ENCODE measurements around the gene NMNAT1. TPM values are rescaled to one million over a fixed set of nuclear protein-coding genes. Genes with fewer than 3 reads are reported as not detected.

NMNAT1 gene
- 1 to 10 TPM; 5.4 to 7.9 TPM for total RNA-seq
- 7.5 TPM for polyA plus RNA-seq (2013, experiment 1 of 2)
- polyA plus RNA-seq (2013, experiment 2 of 2) = 8.7 TPM
- long read RNA-seq, experiment 1, partial matches to known transcripts = 0 of 3 reads
- long read RNA-seq, experiment 1, other reads (novel, unspliced or antisense) = 3 of 3 reads
- long read RNA-seq, experiment 2, partial matches to known transcripts = 0 of 2 reads
- long read RNA-seq, experiment 2, other reads (novel, unspliced or antisense) = 1 of 2 reads
- long read RNA-seq, experiment 3, transcript NMNAT1-201 (5 exons, 3,781 nt) = major isoform, 6 of 11 reads
- long read RNA-seq, experiment 3, partial matches to known transcripts = 0 of 11 reads
- long read RNA-seq, experiment 3, other reads (novel, unspliced or antisense) = 4 of 11 reads
- long read RNA-seq, experiment 4, transcript NMNAT1-201 (5 exons, 3,781 nt) = major isoform, 12 of 17 reads
- long read RNA-seq, experiment 4, partial matches to known transcripts = 1 of 17 reads
- long read RNA-seq, experiment 4, other reads (novel, unspliced or antisense) = 1 of 17 reads

DNA sequence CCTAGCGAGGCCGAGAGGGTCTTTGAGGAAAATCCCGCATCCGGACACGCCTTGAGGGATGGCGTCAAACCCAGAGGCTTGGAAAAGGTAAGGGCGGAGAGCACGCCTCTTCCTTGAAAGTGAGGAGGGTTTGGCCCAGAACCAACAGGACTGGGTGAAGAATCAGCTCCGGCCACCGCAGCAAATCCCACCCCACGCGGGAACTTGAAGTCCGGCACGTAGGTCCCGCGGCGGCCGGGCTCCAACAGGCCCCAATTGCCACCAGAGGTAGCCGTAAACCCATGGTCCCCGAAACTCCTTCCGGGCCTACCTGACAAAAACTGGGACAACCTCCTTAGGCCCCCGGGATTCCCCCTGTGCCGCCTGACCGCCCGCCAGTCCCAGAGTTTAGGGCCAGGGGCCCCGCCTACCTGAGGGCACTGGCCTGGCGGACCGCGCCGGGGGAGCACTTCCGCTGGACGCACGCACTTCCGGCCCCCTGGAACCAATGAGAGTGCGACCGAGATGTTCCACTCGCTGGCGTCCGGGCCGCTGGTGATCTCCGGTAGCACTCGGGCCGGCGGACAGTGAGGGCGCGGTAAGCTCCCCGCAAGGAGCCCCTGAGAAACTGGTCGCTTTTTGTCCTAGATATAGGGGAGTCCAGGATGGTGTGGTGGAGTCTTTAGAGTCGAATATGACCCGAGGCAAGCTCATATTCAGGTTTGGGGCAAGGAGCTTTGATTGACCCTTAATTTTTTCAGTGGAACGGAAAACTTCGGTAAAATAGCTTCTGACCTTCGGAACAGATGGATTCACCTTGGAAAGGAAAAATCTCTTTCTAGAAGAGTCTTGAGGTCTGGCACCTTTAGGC, at the start of gene NMNAT1, which contains the start of gene LZIC:
NMNAT1 (plus strand) TSS at position 537 of the 850 bp plus-strand sequence. CDS start 28,599 bp downstream, outside the sequence.
LZIC (minus strand) TSS at position 453 of the 850 bp plus-strand sequence. CDS start 6,772 bp downstream, outside the sequence.
- Mint-ChIP-seq H3K36me3 (ENCODE audit: low read depth) (peaks cover 17% of the 10 kb centered on the region), H3K4me3 (peak within 1 kb of the TSS; percentile 82), H3K4me1 (peaks cover 5% of the 10 kb centered on the region), H3K27me3 (ENCODE audit: insufficient read depth) (no peaks in the 10 kb centered on the region), H3K27ac (peak within 1 kb of the TSS; percentile 97), H3K9me3 (no peaks in the 10 kb centered on the region)
- WGBS, 2 experiments (ENCODE audit: insufficient coverage in 1 of 2, insufficient read length in 1 of 2) = 0 to 1% methylated on average over 20 to 53 of the region's 53 CpGs
- Histone ChIP-seq H3K27ac (ENCODE audit: low read depth, low read length) (peak within 1 kb of the TSS; percentile 63), H3K9ac (ENCODE audit: extremely low read depth, low read length, poor library complexity, severe bottlenecking) (peak within 1 kb of the TSS; percentile 88), H3K4me3 (ENCODE audit: low read length) (peak within 1 kb of the TSS; percentile 99), H3K36me3 (ENCODE audit: control insufficient read depth, insufficient read depth, low read length) (no peaks in the 10 kb centered on the region), H3K4me1 (ENCODE audit: control insufficient read depth, insufficient read depth, low read length) (no peaks in the 10 kb centered on the region), H3K9me3 (ENCODE audit: control insufficient read depth, low read length) (no peaks in the 10 kb centered on the region), H3K27me3 (ENCODE audit: control insufficient read depth, insufficient read depth, low read length, poor library complexity, severe bottlenecking) (no peaks in the 10 kb centered on the region)
- no peak for TF ChIP-seq CTCF (conservative IDR thresholded peaks at IDR 0.05)
- peak; percentile 97 for DNase-seq

- no peaks in the 10 kb centered on the region for H3K9me3 ChIP-seq (ENCODE audit: control insufficient read depth, low read length)
- no peak for DNase-seq
- no peaks in the 10 kb centered on the region for H3K27me3 ChIP-seq (ENCODE audit: control insufficient read depth, insufficient read depth, low read length, poor library complexity, severe bottlenecking)
- Mint-ChIP-seq H3K4me1 (peaks cover 34% of the 10 kb centered on the region), H3K9me3 (no peaks in the 10 kb centered on the region), H3K27ac (no peak overlapping the region), H3K4me3 (no peak overlapping the region), H3K36me3 (ENCODE audit: low read depth) (peaks cover 7% of the 10 kb centered on the region), H3K27me3 (ENCODE audit: insufficient read depth) (no peaks in the 10 kb centered on the region)
- H3K36me3 ChIP-seq (ENCODE audit: control insufficient read depth, insufficient read depth, low read length) = no peaks in the 10 kb centered on the region
- peaks cover 7% of the 10 kb centered on the region for H3K4me1 ChIP-seq (ENCODE audit: control insufficient read depth, insufficient read depth, low read length)
- no peak overlapping the region for H3K27ac ChIP-seq (ENCODE audit: low read depth, low read length)
- 95% methylated on average over 3 of the region's 3 CpGs; no CpG with 5 or more reads in 1 of the 2 experiments for WGBS, 2 experiments (ENCODE audit: insufficient coverage in 1 of 2, insufficient read length in 1 of 2)
- no peak for TF ChIP-seq CTCF (conservative IDR thresholded peaks at IDR 0.05)
- H3K4me3 ChIP-seq (ENCODE audit: low read length) = no peak overlapping the region
- no peak overlapping the region for H3K9ac ChIP-seq (ENCODE audit: extremely low read depth, low read length, poor library complexity, severe bottlenecking)
These were observed 49.2 kb upstream of the NMNAT1 start for GRCh38 chr1:9894115-9894514.

Data from endodermal cell (in vitro differentiated cells).